Measurements from ENCODE around the gene MEIS2.

Gene MEIS2

GRCh38 chr15:37077623-37078351 is 22.6 kb downstream of the MEIS2 start:
- no peak for DNase-seq (ENCODE audit: low read depth in 2 of 2)

- DNase-seq (ENCODE audit: low read depth in 2 of 2) = no peak
These were observed 23.8 kb downstream of the MEIS2 start for GRCh38 chr15:37076543-37076942.

GRCh38 chr15:37075777-37076176 is 24.6 kb downstream of the MEIS2 start:
- no peak for DNase-seq (ENCODE audit: low read depth in 2 of 2)

GRCh38 chr15:37072181-37072580 is 28.2 kb downstream of the MEIS2 start:
- DNase-seq (ENCODE audit: low read depth in 2 of 2) = no peak

GRCh38 chr15:37071134-37071533 is 29.2 kb downstream of the MEIS2 start:
- no peak for DNase-seq (ENCODE audit: low read depth in 2 of 2)

GRCh38 chr15:37070686-37071085 is 29.7 kb downstream of the MEIS2 start:
- no peak for DNase-seq (ENCODE audit: low read depth in 2 of 2)

- no peak for DNase-seq (ENCODE audit: low read depth in 2 of 2)
These were observed 38.4 kb downstream of the MEIS2 start for GRCh38 chr15:37061996-37062395.

GRCh38 chr15:37059086-37059485 is 41.3 kb downstream of the MEIS2 start:
- DNase-seq (ENCODE audit: low read depth in 2 of 2) = no peak

GRCh38 chr15:37058316-37058985 is 41.9 kb downstream of the MEIS2 start:
- no peak for DNase-seq (ENCODE audit: low read depth in 2 of 2)

- DNase-seq (ENCODE audit: low read depth in 2 of 2) = no peak
These were observed 42.5 kb downstream of the MEIS2 start for GRCh38 chr15:37057831-37058230.

GRCh38 chr15:37057256-37057655 is 43.1 kb downstream of the MEIS2 start:
- DNase-seq (ENCODE audit: low read depth in 2 of 2) = no peak

GRCh38 chr15:37056177-37057121 is 43.9 kb downstream of the MEIS2 start:
- no peak for DNase-seq (ENCODE audit: low read depth in 2 of 2)

- no peak for DNase-seq (ENCODE audit: low read depth in 2 of 2)
These were observed 44.9 kb downstream of the MEIS2 start for GRCh38 chr15:37055481-37055880.

GRCh38 chr15:37054336-37054735 is 46.0 kb downstream of the MEIS2 start:
- DNase-seq (ENCODE audit: low read depth in 2 of 2) = no peak

GRCh38 chr15:37053166-37053565 is 47.2 kb downstream of the MEIS2 start:
- DNase-seq (ENCODE audit: low read depth in 2 of 2) = no peak

- no peak for DNase-seq (ENCODE audit: low read depth in 2 of 2)
These were observed 50.0 kb downstream of the MEIS2 start for GRCh38 chr15:37050345-37050744.

GRCh38 chr15:37046876-37047614 is 53.3 kb downstream of the MEIS2 start:
- DNase-seq (ENCODE audit: low read depth in 2 of 2) = no peak

GRCh38 chr15:37045859-37046740 is 54.2 kb downstream of the MEIS2 start:
- no peak for DNase-seq (ENCODE audit: low read depth in 2 of 2)

- no peak for DNase-seq (ENCODE audit: low read depth in 2 of 2)
These were observed 55.3 kb downstream of the MEIS2 start for GRCh38 chr15:37044915-37045648.

GRCh38 chr15:37041836-37042235 is 58.5 kb downstream of the MEIS2 start:
- DNase-seq (ENCODE audit: low read depth in 2 of 2) = no peak
